Ecto neural progenitor cell (in vitro differentiated cells): Measurements from ENCODE around the gene CSPG4.
"Not testable (repeated sequence)": the region's sequence is repeated elsewhere in the genome, so short reads cannot be mapped to it uniquely, and the experiment has no call there.

ENCODE experiments used
- DNase-seq: peaks from one replicate; pipeline ENCODE4 v3.0.0-alpha.2; 2018; ENCODE audit warnings: low spot score

CSPG4 gene

GRCh38 chr15:75688278-75688557, 24.4 kb downstream of the CSPG4 start:
- DNase-seq, result no peak

- no peak for DNase-seq
These were observed 25.0 kb downstream of the CSPG4 start for GRCh38 chr15:75687486-75688277.

- peak; percentile 92 for DNase-seq
These were observed 26.4 kb downstream of the CSPG4 start for GRCh38 chr15:75686212-75686642.

- no peak for DNase-seq
These were observed 27.5 kb downstream of the CSPG4 start for GRCh38 chr15:75685195-75685594.

- DNase-seq, result no peak
These were observed 28.0 kb downstream of the CSPG4 start for GRCh38 chr15:75684648-75685047.

GRCh38 chr15:75683646-75684312, 28.9 kb downstream of the CSPG4 start:
- peak; percentile 91 for DNase-seq

- no peak for DNase-seq
These were observed 30.2 kb downstream of the CSPG4 start for GRCh38 chr15:75682181-75683135.

- no peak for DNase-seq
These were observed 32.5 kb downstream of the CSPG4 start for GRCh38 chr15:75680007-75680789.

GRCh38 chr15:75678324-75678690, 34.3 kb downstream of the CSPG4 start:
- DNase-seq, result not testable (repeated sequence)

- no peak for DNase-seq
These were observed 35.0 kb downstream of the CSPG4 start for GRCh38 chr15:75677465-75678323.

- DNase-seq, result no peak
These were observed 35.8 kb downstream of the CSPG4 start for GRCh38 chr15:75676688-75677464.

GRCh38 chr15:75675579-75676404, 36.9 kb downstream of the CSPG4 start:
- DNase-seq, result no peak

- DNase-seq, result no peak
These were observed 38.3 kb downstream of the CSPG4 start for GRCh38 chr15:75674366-75674765.

- DNase-seq, result no peak
These were observed 39.0 kb downstream of the CSPG4 start for GRCh38 chr15:75673426-75674235.

- DNase-seq, result no peak
These were observed 39.8 kb downstream of the CSPG4 start for GRCh38 chr15:75672646-75673425.

GRCh38 chr15:75671730-75672602, 40.7 kb downstream of the CSPG4 start:
- DNase-seq, result no peak

- no peak for DNase-seq
These were observed 42.8 kb downstream of the CSPG4 start for GRCh38 chr15:75669879-75670212.
